Spleen (tissue), 7 donors: ENCODE data around the gene GJD3.

Experiments used
- POLR2A ChIP-seq, 3 donors: fragments of 450-650 bp; IDR thresholded peaks; one replicate each; pipeline ENCODE4 v1.5.1; 2017; ENCODE audit warnings: antibody characterized with exemption in 3 of 3, mild to moderate bottlenecking in 1 of 3
- POLR2AphosphoS5 ChIP-seq, 3 donors: sonication (generic); formaldehyde crosslinking; IDR thresholded peaks; one replicate each; pipeline ENCODE4 v1.5.1; 2017; ENCODE audit warnings: antibody characterized with exemption in 3 of 3
- TF ChIP-seq, protein P1 (sequence below), 11 experiments: fragments of 200-600 bp in 7 of 11; fragments of 450-650 bp in 4 of 11; sonication (generic) in 4 of 11; IDR thresholded peaks in 8 of 11; conservative IDR thresholded peaks in 3 of 11; 1 replicate in 7 of 11; 2 replicates in 4 of 11; pipeline versions ENCODE4 v1.4.0 to v1.8.0; 2016 to 2021; ENCODE audit warnings: antibody characterized with exemption in 11 of 11, inconsistent platforms in 4 of 11, mild to moderate bottlenecking in 1 of 11
- donor health status: DM: no; HTN: no; CAD: no; lungs with moderate emphysema.
- donor health status: DM: no; HTN: no; CAD: no.
- donor health status: DM: no; HTN: no; CAD: no.

DNA sequence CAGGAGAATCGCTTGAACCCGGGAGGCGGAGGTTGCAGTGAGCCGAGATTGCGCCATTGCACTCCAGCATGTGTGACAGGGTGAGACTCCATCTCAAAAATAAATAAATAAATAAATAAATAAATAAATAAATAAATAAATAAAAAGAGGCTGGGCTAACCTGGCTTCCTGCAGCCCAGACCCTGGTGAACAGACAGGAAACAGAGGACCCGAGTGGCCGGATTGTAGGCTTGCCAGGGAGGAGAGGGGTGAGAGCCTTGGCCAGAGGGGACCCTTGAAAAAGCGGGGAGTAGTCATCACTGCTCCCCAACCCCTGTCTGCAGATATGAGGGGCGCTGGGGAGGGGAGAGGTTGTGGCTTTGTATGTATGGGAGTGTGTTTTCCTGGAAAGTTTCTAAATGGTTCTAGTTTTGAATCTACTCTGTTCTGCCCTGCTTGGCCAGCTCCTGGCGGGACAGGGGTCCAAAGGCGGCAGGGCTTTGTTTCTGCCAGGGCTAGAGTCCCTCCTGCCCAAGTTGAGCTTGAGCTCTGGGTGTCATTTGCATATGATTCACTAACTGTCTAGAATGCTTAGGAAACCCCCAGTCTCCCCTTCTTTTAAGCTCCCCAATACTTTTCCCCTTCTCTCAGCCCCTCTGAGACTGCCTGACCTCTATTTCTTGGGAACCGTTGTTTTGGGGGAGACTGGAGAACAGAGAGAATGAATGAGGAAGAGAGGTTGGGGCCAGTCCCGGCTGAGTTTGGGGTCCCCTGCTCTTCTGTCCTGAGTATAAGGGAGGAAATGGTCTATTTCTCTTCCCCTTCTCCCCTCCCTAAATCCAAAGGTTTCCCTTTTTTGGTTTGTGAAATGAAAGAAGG lies 39.2 kb downstream of the GJD3 start:
- TF ChIP-seq, protein P1, sequence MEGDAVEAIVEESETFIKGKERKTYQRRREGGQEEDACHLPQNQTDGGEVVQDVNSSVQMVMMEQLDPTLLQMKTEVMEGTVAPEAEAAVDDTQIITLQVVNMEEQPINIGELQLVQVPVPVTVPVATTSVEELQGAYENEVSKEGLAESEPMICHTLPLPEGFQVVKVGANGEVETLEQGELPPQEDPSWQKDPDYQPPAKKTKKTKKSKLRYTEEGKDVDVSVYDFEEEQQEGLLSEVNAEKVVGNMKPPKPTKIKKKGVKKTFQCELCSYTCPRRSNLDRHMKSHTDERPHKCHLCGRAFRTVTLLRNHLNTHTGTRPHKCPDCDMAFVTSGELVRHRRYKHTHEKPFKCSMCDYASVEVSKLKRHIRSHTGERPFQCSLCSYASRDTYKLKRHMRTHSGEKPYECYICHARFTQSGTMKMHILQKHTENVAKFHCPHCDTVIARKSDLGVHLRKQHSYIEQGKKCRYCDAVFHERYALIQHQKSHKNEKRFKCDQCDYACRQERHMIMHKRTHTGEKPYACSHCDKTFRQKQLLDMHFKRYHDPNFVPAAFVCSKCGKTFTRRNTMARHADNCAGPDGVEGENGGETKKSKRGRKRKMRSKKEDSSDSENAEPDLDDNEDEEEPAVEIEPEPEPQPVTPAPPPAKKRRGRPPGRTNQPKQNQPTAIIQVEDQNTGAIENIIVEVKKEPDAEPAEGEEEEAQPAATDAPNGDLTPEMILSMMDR (IDR thresholded peaks at IDR 0.05 in 8 of 11, conservative IDR thresholded peaks at IDR 0.05 in 3 of 11), result no peak
- TF ChIP-seq POLR2A (IDR thresholded peaks at IDR 0.05) (no peak), POLR2AphosphoS5 (IDR thresholded peaks at IDR 0.05) (no peak)
